HG03064 (cell line): ENCODE results near the gene PTPRN2.

ENCODE experiments used
- ATAC-seq: cut with Tn5 transposase; IDR thresholded peaks from one replicate; pipeline ENCODE4 v1.9.1; 2021; ENCODE audit warnings: low read depth; ENCODE audit not compliant: unreplicated experiment

The PTPRN2 gene

DNA sequence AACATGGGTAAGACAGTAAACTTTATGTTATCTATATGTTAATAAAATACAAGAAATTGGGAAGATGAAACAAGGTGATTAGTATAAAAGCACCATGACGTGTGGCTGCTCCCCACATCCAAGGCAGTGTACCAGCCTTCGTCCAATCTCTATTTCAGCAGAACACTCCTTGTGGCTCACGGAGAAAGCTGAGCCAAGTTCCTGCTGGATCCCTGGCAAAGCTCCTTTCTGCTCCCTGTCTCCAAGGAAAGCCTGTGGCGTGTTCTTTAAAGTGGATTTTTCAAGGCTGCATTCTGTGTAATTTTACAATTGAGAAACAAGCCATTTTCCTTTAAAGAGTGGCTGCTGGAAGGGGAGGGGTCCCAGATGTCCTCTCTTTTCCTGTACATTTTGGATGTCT is 467.3 kb downstream of the PTPRN2 start:
- ATAC-seq: no peak

DNA sequence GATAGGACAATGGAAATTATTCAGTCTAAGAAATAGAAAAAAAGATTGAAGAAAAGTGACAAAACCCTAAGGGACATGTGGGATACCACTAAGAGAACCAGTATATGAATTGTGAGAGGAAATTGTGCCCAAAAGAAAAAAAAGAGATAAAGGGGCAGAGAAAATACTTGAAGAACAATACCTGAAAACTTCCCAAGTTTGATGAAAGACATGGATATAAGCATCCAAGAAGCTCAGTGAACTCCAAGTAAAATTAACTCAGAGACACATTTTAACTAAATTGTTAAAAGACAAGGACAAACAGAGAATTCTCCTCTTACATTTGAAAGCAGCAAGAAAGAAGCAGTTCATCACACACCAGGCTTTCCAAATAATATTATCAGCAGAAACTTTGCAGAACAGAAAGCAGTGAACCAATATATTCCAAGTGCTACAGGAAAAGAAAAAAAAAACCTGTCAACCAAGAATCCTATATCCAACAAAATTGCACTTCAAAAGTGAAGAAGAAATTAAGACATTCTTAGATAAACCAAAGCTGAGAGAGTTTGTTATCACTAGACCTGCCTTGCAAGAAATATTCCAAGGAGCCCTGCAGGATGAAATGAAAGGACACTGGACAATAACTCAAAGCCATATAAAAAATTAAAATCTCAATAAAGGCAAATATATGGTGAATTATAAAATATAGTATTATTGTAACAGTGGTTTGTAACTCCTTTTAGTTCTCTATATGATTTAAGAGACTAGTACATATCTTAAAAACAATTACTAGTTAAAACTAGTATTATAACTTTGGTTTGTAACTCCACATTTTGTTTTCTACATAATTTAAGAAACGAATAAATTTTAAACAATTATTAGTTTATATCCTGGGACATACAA is 470.0 kb downstream of the PTPRN2 start:
- ATAC-seq: no peak

DNA sequence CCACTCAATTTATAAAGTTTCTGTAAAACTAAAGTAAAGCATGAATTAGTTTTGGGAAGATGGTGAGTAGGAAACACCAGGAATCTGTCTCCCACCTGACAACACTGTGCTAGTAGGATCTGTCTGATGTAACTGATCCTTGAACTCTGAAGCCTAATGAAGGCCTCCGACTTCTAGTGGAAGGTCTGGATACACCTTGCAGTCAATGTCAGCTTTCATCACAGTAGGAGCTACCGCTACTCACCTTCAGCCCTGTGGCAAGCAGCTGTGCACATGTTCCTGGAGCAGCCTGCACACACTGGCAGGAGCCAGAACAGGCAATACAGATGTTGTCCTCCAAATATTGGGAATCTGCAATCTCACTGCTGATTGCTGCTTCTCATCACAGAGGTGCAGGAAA is 471.4 kb downstream of the PTPRN2 start:
- ATAC-seq: no peak

DNA sequence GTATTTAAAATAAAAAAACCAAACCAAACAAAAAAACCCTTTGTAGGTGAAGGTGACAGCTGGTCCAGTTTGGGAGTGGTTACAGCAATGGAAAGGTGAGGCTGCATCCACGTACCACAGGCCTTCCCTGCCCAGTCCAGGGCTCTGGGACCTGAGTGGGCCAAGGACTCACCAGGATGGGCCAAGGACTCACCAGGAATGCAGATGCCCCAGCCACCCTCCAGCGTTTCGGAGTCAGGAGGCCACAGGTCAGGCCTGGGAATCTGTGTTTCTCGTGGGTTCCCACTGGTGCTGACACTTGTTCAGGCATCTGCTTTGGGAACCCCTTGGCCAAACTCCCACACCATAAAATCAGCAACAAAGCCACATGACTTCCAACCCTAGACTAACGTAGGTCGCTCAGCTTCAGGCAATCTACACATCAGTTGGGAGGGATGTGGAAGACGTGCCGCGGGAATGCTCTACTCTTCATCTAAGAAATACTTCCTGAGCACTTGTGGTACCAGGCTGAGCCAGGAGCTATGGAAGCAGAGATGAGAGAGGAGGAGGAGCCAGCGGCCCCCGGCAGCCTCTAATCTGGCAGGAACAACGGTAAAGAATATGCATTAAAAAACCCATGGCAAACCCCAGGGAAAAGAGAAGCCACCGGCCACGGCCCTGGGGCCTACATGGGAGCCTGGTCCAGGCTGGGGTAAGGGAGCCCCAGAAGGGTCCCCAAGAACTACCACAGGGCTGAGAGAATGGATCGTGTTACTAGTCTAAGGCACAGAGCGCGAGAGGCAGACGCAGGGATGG is 473.4 kb downstream of the PTPRN2 start:
- ATAC-seq: no peak

DNA sequence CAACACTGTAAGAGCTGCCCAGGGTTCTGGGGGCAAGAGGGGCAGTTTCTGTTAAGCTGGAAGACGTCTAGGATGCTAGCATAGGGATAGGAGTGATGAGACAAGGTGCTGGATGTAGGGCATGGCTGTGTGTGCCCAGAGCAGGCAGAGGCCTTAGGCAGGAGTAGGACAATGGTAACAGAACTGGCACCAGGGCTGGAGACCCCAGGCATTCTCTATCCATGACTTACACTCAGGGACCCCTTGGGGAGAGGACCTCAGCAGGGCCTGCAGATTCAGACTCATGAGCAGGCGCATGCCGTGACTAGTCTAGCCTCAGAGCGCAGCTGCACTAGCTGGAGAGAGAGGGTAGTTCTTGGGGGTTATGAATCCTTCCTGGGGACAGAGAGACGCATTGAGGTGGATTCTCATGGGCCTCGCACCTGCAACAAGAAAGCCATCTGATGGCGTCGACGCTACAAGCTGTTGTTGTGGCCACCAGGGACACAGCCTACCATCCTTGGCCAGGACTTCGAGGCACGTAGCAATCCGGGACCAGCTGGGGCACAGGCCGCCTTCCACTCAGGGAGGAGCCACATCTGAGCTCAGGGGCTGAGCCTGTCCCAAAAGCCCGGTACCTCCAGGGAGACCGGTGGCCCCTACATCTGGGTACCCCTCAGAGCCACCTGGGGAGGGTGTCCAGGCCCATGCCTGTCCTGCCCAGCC is 474.1 kb downstream of the PTPRN2 start:
- ATAC-seq: no peak

DNA sequence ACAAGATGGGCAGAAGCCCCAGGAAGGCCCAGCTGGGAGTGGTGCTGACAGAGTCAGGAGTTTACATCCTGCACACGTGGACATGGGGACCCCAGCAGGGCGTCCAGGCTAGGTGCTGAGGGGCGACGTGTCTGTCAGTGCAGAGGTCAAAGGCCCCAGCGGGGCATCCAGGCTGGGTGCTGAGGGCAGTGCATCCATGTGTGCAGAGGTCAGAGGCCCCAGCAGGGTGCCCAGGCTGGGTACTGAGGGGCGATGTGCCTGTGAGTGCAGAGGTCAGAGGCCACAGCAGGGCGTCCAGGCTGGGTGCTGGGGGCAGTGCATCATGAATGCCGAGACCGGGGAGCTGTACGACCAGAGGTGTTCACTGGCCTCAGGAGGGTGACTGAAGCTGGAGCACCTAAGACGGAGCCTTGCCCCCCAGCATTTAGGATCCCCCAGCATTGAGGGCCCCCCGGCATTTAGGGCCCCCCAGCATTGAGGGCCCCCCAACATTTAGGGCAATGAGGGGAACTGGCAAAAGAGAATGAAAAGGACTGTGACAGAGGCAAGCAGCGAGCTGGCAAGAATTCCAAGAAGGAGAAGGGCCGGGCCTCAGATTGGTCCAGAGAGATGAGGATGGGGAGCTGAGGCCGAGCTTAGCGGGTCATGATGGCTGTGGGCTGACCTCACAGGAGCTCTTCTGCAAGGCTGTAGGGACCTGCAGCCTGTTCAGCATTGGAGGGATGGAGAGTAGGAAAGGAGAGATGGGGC is 474.9 kb downstream of the PTPRN2 start:
- ATAC-seq: no peak

DNA sequence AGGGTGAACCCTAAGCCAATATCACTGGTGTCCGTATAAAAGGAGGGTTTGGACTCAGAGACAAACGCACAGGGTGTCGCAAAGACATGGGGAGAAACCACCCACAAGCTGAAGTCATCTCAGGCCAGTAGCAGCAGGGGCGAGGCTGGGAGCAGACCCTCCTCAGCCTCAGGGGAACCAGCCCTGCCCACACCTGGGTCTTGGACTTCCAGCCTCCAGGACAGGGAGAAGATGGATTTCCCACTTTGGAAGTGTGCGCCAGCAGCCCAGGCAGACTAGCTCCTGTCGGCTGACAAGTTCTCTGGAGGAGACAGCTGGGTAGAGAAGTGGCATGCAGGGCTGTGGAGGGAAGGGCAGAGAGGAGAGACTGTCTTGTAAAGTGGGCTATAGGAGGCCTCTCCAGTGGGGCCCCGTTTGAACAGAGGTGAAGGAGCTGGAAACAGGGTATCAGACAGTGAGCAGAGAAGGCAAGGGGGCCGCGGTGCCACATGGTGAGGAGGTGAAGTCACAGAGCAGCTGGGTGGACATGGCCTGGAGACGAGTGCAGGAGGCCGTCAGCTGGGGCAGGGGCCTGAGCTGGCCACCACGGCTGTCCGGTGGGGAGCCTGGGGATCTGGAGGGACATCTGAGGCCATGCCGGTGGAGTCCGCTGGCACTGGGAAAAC is 475.6 kb downstream of the PTPRN2 start:
- no peak for ATAC-seq

- no peak for ATAC-seq
Observed at GRCh38 chr7:158111049-158111751, 476.4 kb downstream of the PTPRN2 start.

GRCh38 chr7:158110661-158111048 is 477.0 kb downstream of the PTPRN2 start:
- no peak for ATAC-seq

GRCh38 chr7:158110034-158110590 is 477.5 kb downstream of the PTPRN2 start:
- no peak for ATAC-seq

GRCh38 chr7:158109364-158110033 is 478.1 kb downstream of the PTPRN2 start:
- ATAC-seq: no peak

DNA sequence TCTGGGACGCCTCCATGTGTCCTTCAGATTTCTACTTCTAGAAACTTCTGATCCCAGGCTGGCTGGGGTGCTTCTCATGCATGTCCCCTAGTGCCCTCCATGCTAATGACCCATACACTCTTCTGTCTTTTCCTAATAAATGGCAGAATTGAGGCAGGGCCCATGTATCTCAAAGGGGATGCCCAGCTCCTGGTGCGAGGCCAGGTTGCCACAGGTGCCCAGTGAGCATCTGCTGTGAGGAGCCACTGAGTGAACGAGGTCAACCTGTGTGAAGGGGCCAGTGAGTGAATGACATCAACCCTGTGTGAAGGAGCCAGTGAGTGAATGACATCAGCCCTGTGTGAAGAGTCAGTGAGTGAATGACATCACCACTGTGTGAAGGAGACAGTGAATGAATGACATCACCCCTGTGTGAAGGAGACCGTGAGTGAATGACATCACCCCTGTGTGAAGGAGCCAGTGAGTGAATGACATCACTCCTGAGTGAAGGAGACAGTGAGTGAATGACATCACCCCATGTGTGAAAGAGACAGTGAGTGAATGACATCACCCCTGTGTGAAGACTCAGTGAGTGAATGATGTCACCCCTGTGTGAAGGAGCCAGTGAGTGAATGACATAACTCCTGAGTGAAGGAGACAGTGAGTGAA is 478.9 kb downstream of the PTPRN2 start:
- no peak for ATAC-seq

DNA sequence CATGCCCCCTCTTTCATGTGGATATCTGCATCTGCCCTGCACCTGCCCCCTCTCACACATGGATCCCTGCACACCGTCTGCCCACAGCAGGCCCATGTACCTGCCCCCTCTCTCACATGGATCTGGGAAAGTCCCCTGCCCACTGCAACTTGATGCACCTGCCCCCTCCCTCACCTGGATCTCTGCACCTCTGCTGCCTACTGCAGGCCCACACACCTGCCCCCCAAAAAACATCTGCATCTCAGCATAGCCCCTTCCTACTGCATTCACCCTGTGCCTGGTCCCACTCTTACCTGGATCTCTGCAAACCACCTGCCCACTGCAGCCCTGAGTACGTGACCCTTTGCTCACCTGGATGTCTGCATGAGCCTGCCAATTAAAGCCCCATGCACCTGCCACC is 479.8 kb downstream of the PTPRN2 start:
- no peak for ATAC-seq

DNA sequence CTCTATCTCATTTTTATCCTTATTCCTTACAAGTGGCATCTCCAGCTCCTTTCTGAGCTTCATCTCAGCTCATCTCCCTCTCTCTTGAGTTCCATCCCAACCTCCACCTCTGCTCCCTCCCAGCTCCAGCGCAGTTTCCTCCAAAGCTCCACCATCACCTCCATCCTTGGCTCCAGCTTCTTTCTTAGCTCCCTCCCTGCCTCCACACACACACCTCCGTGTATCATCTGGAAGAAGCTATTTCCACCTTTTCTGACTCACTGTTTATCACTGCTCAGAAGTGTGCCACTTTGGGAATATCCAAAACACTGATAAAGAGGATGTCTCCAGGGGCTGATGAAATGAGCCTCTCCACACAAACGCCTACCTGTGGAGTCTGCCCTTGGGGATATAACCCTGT is 481.4 kb downstream of the PTPRN2 start:
- no peak for ATAC-seq

DNA sequence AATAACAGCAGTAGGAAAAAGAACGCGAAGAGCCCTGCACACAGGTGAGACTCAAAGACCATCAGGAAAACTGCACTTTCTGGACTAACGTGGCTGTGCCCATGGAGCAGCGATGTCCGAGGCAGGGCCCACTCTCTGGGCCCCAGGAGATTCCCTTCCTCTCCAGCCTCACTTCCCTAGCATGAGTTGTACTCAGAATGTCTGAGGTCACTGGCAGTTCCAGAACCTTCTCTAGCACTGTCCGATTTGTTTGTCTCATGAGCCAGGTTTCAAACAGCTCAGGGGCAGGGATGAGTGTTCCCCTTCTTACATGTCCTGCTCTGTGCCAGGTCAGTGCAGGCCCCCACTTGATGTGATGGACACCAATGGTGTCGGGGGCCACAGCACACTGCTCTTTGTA is 484.2 kb downstream of the PTPRN2 start:
- ATAC-seq: no peak

DNA sequence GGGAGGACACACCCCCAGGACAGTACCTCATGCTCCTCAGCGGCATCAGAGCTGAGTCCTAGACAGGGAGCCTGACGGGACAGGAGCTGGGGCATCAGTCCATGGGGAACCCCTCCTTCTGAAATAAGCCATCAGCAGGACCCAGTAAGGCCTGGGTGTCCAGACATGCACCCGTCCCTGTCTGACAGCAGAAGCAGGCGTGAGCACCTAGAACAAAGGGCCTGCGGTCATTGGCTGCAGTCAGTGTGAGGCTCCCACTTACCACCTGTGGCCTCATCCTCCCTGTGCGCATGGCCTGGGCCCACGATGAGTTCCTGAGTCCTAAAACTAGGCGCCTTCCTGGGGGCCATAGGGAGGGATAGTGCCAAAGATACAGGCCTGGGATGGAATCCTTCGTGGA is 484.7 kb downstream of the PTPRN2 start:
- ATAC-seq: no peak

GRCh38 chr7:158101821-158102450 is 485.7 kb downstream of the PTPRN2 start:
- no peak for ATAC-seq
